ENCODE measurements around the gene ODF2.
"Not testable (repeated sequence)": the region's sequence is repeated elsewhere in the genome, so short reads cannot be mapped to it uniquely, and the experiment has no call there.

ODF2 gene

GRCh38 chr9:128503870-128504269 is 48.1 kb downstream of the ODF2 start:
- DNase-seq: no peak
- H3K27me3 ChIP-seq: no peaks in the 10 kb centered on the region
- H3K9me3 ChIP-seq: no peaks in the 10 kb centered on the region
- H3K4me1 ChIP-seq: no peaks in the 10 kb centered on the region
- TF ChIP-seq CTCF (IDR thresholded peaks at IDR 0.05; ENCODE audit: low read depth, low read length): no peak
- H3K36me3 ChIP-seq: no peaks in the 10 kb centered on the region; the same call in none of the 2 replicates
- peak overlapping the region; percentile 77 for H3K4me3 ChIP-seq (ENCODE audit: low read depth, low read length)

- peak within 1 kb of the TSS; percentile 77 for H3K4me3 ChIP-seq (ENCODE audit: low read depth, low read length)
- no peak for TF ChIP-seq CTCF (IDR thresholded peaks at IDR 0.05; ENCODE audit: low read depth, low read length)
These were observed 48.9 kb downstream of the ODF2 start, which contains the start of gene GLE1 for GRCh38 chr9:128504485-128505413. Gene GLE1, plus strand, starts transcription at chr9:128504719. Its CDS starts 87 bp downstream, at chr9:128504806.

GRCh38 chr9:128505414-128505765 is 49.6 kb downstream of the ODF2 start:
- no peak for TF ChIP-seq CTCF (IDR thresholded peaks at IDR 0.05; ENCODE audit: low read depth, low read length)
- no peaks in the 10 kb centered on the region for H3K9me3 ChIP-seq
- no peaks in the 10 kb centered on the region; the same call in none of the 2 replicates for H3K36me3 ChIP-seq
- H3K4me1 ChIP-seq: no peaks in the 10 kb centered on the region
- no peak for DNase-seq
- peak overlapping the region; percentile 77 for H3K4me3 ChIP-seq (ENCODE audit: low read depth, low read length)
- H3K27me3 ChIP-seq: no peaks in the 10 kb centered on the region

More at GRCh38 chr9:128504485-128505413, 48.9 kb downstream of the ODF2 start, which contains the start of gene GLE1:
- Histone ChIP-seq H3K4me1 (no peaks in the 10 kb centered on the region), H3K36me3 (no peaks in the 10 kb centered on the region; the same call in none of the 2 replicates), H3K9me3 (no peaks in the 10 kb centered on the region), H3K27me3 (no peaks in the 10 kb centered on the region)
- DNase-seq: peak; percentile 99

- not testable (repeated sequence) for DNase-seq, H3K27me3 ChIP-seq, H3K9me3 ChIP-seq, H3K36me3 ChIP-seq, H3K4me1 ChIP-seq
- peak overlapping the region; percentile 77; the same call in 1 of the 2 replicates for H3K4me3 ChIP-seq (ENCODE audit: low read depth, low read length)
These were observed 50.1 kb downstream of the ODF2 start for GRCh38 chr9:128505906-128506305.

GRCh38 chr9:128512820-128513219 is 57.0 kb downstream of the ODF2 start:
- Histone ChIP-seq H3K36me3 (peaks cover 16% of the 10 kb centered on the region), H3K4me1 (no peaks in the 10 kb centered on the region)

GRCh38 chr9:128521956-128522355 is 66.2 kb downstream of the ODF2 start:
- peaks cover 6% of the 10 kb centered on the region for H3K4me1 ChIP-seq
- no peak overlapping the region for H3K4me3 ChIP-seq (ENCODE audit: low read depth, low read length)
- no peak for TF ChIP-seq CTCF (IDR thresholded peaks at IDR 0.05; ENCODE audit: low read depth, low read length)
- H3K36me3 ChIP-seq: peaks cover 14% of the 10 kb centered on the region
- no peaks in the 10 kb centered on the region for H3K27me3 ChIP-seq
- H3K9me3 ChIP-seq: no peaks in the 10 kb centered on the region
- DNase-seq: no peak

More at GRCh38 chr9:128512820-128513219, 57.0 kb downstream of the ODF2 start:
- no peaks in the 10 kb centered on the region for H3K9me3 ChIP-seq
- H3K4me3 ChIP-seq (ENCODE audit: low read depth, low read length): no peak overlapping the region
- DNase-seq: no peak
- no peak for TF ChIP-seq CTCF (IDR thresholded peaks at IDR 0.05; ENCODE audit: low read depth, low read length)
- no peaks in the 10 kb centered on the region for H3K27me3 ChIP-seq
